ENCODE results near the gene SLC4A8.

SLC4A8 gene

GRCh38 chr12:51383269-51383905 is 41.2 kb upstream of the SLC4A8 start:
- Histone ChIP-seq H4K91ac (ENCODE audit: low read depth, low read length, poor library complexity) (no peak overlapping the region), H3K4ac (ENCODE audit: low read length) (no peak overlapping the region), H2BK120ac (ENCODE audit: low read depth, low read length) (no peak overlapping the region), H3K23ac (ENCODE audit: low read depth, low read length, poor library complexity) (no peak overlapping the region), H2AFZ (ENCODE audit: low read length) (no peak overlapping the region), H2BK15ac (ENCODE audit: low read length) (no peak overlapping the region), H3K9ac (ENCODE audit: low read depth, low read length, poor library complexity) (no peak overlapping the region), H3K14ac (ENCODE audit: low read length) (no peak overlapping the region), H2BK5ac (ENCODE audit: low read length) (no peak overlapping the region), H3K36me3 (replicated peaks in 1 of 2; ENCODE audit: control insufficient read depth in 2 of 2, insufficient read depth in 2 of 2, low read length in 2 of 2) (no peaks in the 10 kb centered on the region), H3K27me3 (ENCODE audit: control insufficient read depth in 3 of 3, insufficient read depth in 3 of 3, low read depth in 1 of 3, low read length in 3 of 3) (peaks cover 0 to 57% (median 6%) of the 10 kb centered on the region in 3 experiments), H3K4me3 (ENCODE audit: low read length in 2 of 2) (no peak overlapping the region), H2AK5ac (ENCODE audit: low read depth, low read length) (no peak overlapping the region), H4K8ac (ENCODE audit: low read depth, low read length) (no peak overlapping the region), H2BK12ac (ENCODE audit: low read length) (no peak overlapping the region), H3K9me3 (replicated peaks in 1 of 2; ENCODE audit: control insufficient read depth in 2 of 2, insufficient read depth in 1 of 2, low read depth in 1 of 2, low read length in 2 of 2) (no peaks in the 10 kb centered on the region), H3K27ac (replicated peaks; ENCODE audit: low read length) (no peak overlapping the region), H3K79me1 (ENCODE audit: low read depth, low read length) (no peaks in the 10 kb centered on the region), H3K4me2 (ENCODE audit: insufficient read depth, low read length, poor library complexity, severe bottlenecking) (no peak overlapping the region), H3K18ac (ENCODE audit: low read length) (peak overlapping the region; percentile 22), H3K4me1 (ENCODE audit: control insufficient read depth in 2 of 2, insufficient read depth in 1 of 2, low read depth in 1 of 2, low read length in 2 of 2) (peaks cover 0 to 7% of the 10 kb centered on the region in 2 donors)
- no CpG with 5 or more reads among the region's 6 CpGs for WGBS, 2 donors (ENCODE audit: extremely low coverage in 2 of 2, insufficient read length in 2 of 2, insufficient replicate concordance in 1 of 2)
- DNase-seq (ENCODE audit: low spot score): no peak

- H3K79me1 ChIP-seq (ENCODE audit: low read depth, low read length): no peaks in the 10 kb centered on the region
- H3K36me3 ChIP-seq (replicated peaks in 1 of 2; ENCODE audit: control insufficient read depth in 2 of 2, insufficient read depth in 2 of 2, low read length in 2 of 2): no peaks in the 10 kb centered on the region
- H2BK120ac ChIP-seq (ENCODE audit: low read depth, low read length): no peak overlapping the region
- H2BK15ac ChIP-seq (ENCODE audit: low read length): no peak overlapping the region
- no peak overlapping the region for H4K8ac ChIP-seq (ENCODE audit: low read depth, low read length)
- no peak overlapping the region for H2AK5ac ChIP-seq (ENCODE audit: low read depth, low read length)
- H2BK5ac ChIP-seq (ENCODE audit: low read length): no peak overlapping the region
- H3K4me3 ChIP-seq (ENCODE audit: low read length in 2 of 2): no peak overlapping the region
- H2AFZ ChIP-seq (ENCODE audit: low read length): no peak overlapping the region
- H2BK12ac ChIP-seq (ENCODE audit: low read length): no peak overlapping the region
- no peak overlapping the region for H3K27ac ChIP-seq (replicated peaks; ENCODE audit: low read length)
- DNase-seq (ENCODE audit: low spot score): no peak
- H3K4me2 ChIP-seq (ENCODE audit: insufficient read depth, low read length, poor library complexity, severe bottlenecking): no peak overlapping the region
- no peak overlapping the region for H3K4ac ChIP-seq (ENCODE audit: low read length)
- no peak overlapping the region for H4K91ac ChIP-seq (ENCODE audit: low read depth, low read length, poor library complexity)
- no peak overlapping the region for H3K23ac ChIP-seq (ENCODE audit: low read depth, low read length, poor library complexity)
- H3K9me3 ChIP-seq (replicated peaks in 1 of 2; ENCODE audit: control insufficient read depth in 2 of 2, insufficient read depth in 1 of 2, low read depth in 1 of 2, low read length in 2 of 2): peaks cover 0 to 2% of the 10 kb centered on the region in 2 donors
- no peak overlapping the region for H3K14ac ChIP-seq (ENCODE audit: low read length)
- H3K9ac ChIP-seq (ENCODE audit: low read depth, low read length, poor library complexity): no peak overlapping the region
- peaks cover 4 to 74% (median 26%) of the 10 kb centered on the region in 3 experiments for H3K27me3 ChIP-seq (ENCODE audit: control insufficient read depth in 3 of 3, insufficient read depth in 3 of 3, low read depth in 1 of 3, low read length in 3 of 3)
- no peak overlapping the region for H3K18ac ChIP-seq (ENCODE audit: low read length)
- no CpG with 5 or more reads among the region's 4 CpGs for WGBS, 2 donors (ENCODE audit: extremely low coverage in 2 of 2, insufficient read length in 2 of 2, insufficient replicate concordance in 1 of 2)
- peaks cover 3 to 11% of the 10 kb centered on the region in 2 donors for H3K4me1 ChIP-seq (ENCODE audit: control insufficient read depth in 2 of 2, insufficient read depth in 1 of 2, low read depth in 1 of 2, low read length in 2 of 2)
Observed at GRCh38 chr12:51386351-51386750, 38.3 kb upstream of the SLC4A8 start.

GRCh38 chr12:51388069-51388799 is 36.4 kb upstream of the SLC4A8 start:
- Histone ChIP-seq H4K8ac (ENCODE audit: low read depth, low read length) (no peak overlapping the region), H3K4me2 (ENCODE audit: insufficient read depth, low read length, poor library complexity, severe bottlenecking) (no peak overlapping the region), H3K27ac (replicated peaks; ENCODE audit: low read length) (no peak overlapping the region)

GRCh38 chr12:51388846-51389245 is 35.8 kb upstream of the SLC4A8 start:
- no peak overlapping the region for H2BK5ac ChIP-seq (ENCODE audit: low read length)
- H2AK5ac ChIP-seq (ENCODE audit: low read depth, low read length): no peak overlapping the region
- no peak overlapping the region for H4K91ac ChIP-seq (ENCODE audit: low read depth, low read length, poor library complexity)
- H3K14ac ChIP-seq (ENCODE audit: low read length): no peak overlapping the region
- H3K23ac ChIP-seq (ENCODE audit: low read depth, low read length, poor library complexity): no peak overlapping the region
- no peak overlapping the region for H2AFZ ChIP-seq (ENCODE audit: low read length)
- no peak overlapping the region for H2BK120ac ChIP-seq (ENCODE audit: low read depth, low read length)
- peaks cover 7 to 79% (median 45%) of the 10 kb centered on the region in 3 experiments for H3K27me3 ChIP-seq (ENCODE audit: control insufficient read depth in 3 of 3, insufficient read depth in 3 of 3, low read depth in 1 of 3, low read length in 3 of 3)
- H3K9ac ChIP-seq (ENCODE audit: low read depth, low read length, poor library complexity): no peak overlapping the region
- no peak overlapping the region for H4K8ac ChIP-seq (ENCODE audit: low read depth, low read length)
- H3K4me3 ChIP-seq (ENCODE audit: low read length in 2 of 2): no peak overlapping the region
- H3K36me3 ChIP-seq (replicated peaks in 1 of 2; ENCODE audit: control insufficient read depth in 2 of 2, insufficient read depth in 2 of 2, low read length in 2 of 2): no peaks in the 10 kb centered on the region
- peaks cover 2 to 3% of the 10 kb centered on the region in 2 donors for H3K9me3 ChIP-seq (replicated peaks in 1 of 2; ENCODE audit: control insufficient read depth in 2 of 2, insufficient read depth in 1 of 2, low read depth in 1 of 2, low read length in 2 of 2)
- H3K18ac ChIP-seq (ENCODE audit: low read length): no peak overlapping the region
- peaks cover 3 to 11% of the 10 kb centered on the region in 2 donors for H3K4me1 ChIP-seq (ENCODE audit: control insufficient read depth in 2 of 2, insufficient read depth in 1 of 2, low read depth in 1 of 2, low read length in 2 of 2)
- H2BK15ac ChIP-seq (ENCODE audit: low read length): no peak overlapping the region
- no CpG with 5 or more reads among the region's 5 CpGs for WGBS, 2 donors (ENCODE audit: extremely low coverage in 2 of 2, insufficient read length in 2 of 2, insufficient replicate concordance in 1 of 2)
- H3K79me1 ChIP-seq (ENCODE audit: low read depth, low read length): no peaks in the 10 kb centered on the region
- no peak overlapping the region for H3K4me2 ChIP-seq (ENCODE audit: insufficient read depth, low read length, poor library complexity, severe bottlenecking)
- H2BK12ac ChIP-seq (ENCODE audit: low read length): no peak overlapping the region
- no peak for DNase-seq (ENCODE audit: low spot score)
- H3K27ac ChIP-seq (replicated peaks; ENCODE audit: low read length): no peak overlapping the region
- no peak overlapping the region for H3K4ac ChIP-seq (ENCODE audit: low read length)

More at GRCh38 chr12:51388069-51388799, 36.4 kb upstream of the SLC4A8 start:
- Histone ChIP-seq H2AK5ac (ENCODE audit: low read depth, low read length) (no peak overlapping the region), H2AFZ (ENCODE audit: low read length) (peak overlapping the region; percentile 58), H2BK5ac (ENCODE audit: low read length) (no peak overlapping the region), H3K4me3 (ENCODE audit: low read length in 2 of 2) (no peak overlapping the region), H3K4ac (ENCODE audit: low read length) (no peak overlapping the region), H3K9me3 (replicated peaks in 1 of 2; ENCODE audit: control insufficient read depth in 2 of 2, insufficient read depth in 1 of 2, low read depth in 1 of 2, low read length in 2 of 2) (peaks cover 0 to 2% of the 10 kb centered on the region in 2 donors), H3K14ac (ENCODE audit: low read length) (no peak overlapping the region), H2BK120ac (ENCODE audit: low read depth, low read length) (no peak overlapping the region), H3K18ac (ENCODE audit: low read length) (no peak overlapping the region), H3K4me1 (ENCODE audit: control insufficient read depth in 2 of 2, insufficient read depth in 1 of 2, low read depth in 1 of 2, low read length in 2 of 2) (peaks cover 3 to 11% of the 10 kb centered on the region in 2 donors), H4K91ac (ENCODE audit: low read depth, low read length, poor library complexity) (no peak overlapping the region), H3K9ac (ENCODE audit: low read depth, low read length, poor library complexity) (no peak overlapping the region), H3K23ac (ENCODE audit: low read depth, low read length, poor library complexity) (no peak overlapping the region), H2BK12ac (ENCODE audit: low read length) (no peak overlapping the region), H3K36me3 (replicated peaks in 1 of 2; ENCODE audit: control insufficient read depth in 2 of 2, insufficient read depth in 2 of 2, low read length in 2 of 2) (no peaks in the 10 kb centered on the region), H3K79me1 (ENCODE audit: low read depth, low read length) (no peaks in the 10 kb centered on the region), H3K27me3 (ENCODE audit: control insufficient read depth in 3 of 3, insufficient read depth in 3 of 3, low read depth in 1 of 3, low read length in 3 of 3) (peaks cover 7 to 74% (median 39%) of the 10 kb centered on the region in 3 experiments), H2BK15ac (ENCODE audit: low read length) (no peak overlapping the region)
- no peak for DNase-seq (ENCODE audit: low spot score)
- no CpG with 5 or more reads among the region's 10 CpGs for WGBS, 2 donors (ENCODE audit: extremely low coverage in 2 of 2, insufficient read length in 2 of 2, insufficient replicate concordance in 1 of 2)

All from neuronal stem cell (in vitro differentiated cells).